T-cell (primary cell): Measurements from ENCODE around the gene MTARC2. TPM values are rescaled to one million over a fixed set of nuclear protein-coding genes. Genes with fewer than 3 reads are reported as not detected.

Experiments
- ATAC-seq, 4 experiments: fragments of 200-7000 bp in 3 of 4; fragments of 150-1000 bp in 1 of 4; cut with Tn5 transposase; replicated peaks in 1 of 4; 1 replicate in 3 of 4; 2 replicates in 1 of 4; pipeline ENCODE4 v1.10.0; 2021; ENCODE audit warnings: moderate library complexity in 3 of 4, mild to moderate bottlenecking in 2 of 4, moderate number of reproducible peaks in 1 of 4
- CTCF ChIA-PET, 2 donors: fragments of 300-600 bp; sonication (Branson Sonifier 250); formaldehyde crosslinking; loops; one replicate each; lab custom pipeline; 2022; ENCODE audit warnings: antibody characterized with exemption in 2 of 2; lab: Charles Lee
- POLR2A ChIA-PET, 2 donors: fragments of 300-600 bp; sonication (Branson Sonifier 250); formaldehyde crosslinking; loops; one replicate each; lab custom pipeline; 2022; ENCODE audit warnings: antibody characterized with exemption in 2 of 2; lab: Charles Lee
- DNase-seq, 35 experiments: peaks; one replicate each; pipeline versions ENCODE4 v3.0.0 to v3.0.0-alpha.2; 2013 to 2023
- H3K27ac ChIP-seq: one replicate; pipeline ENCODE4 v1.5.1; 2013; ENCODE audit warnings: low read length
- H3K27me3 ChIP-seq, 2 experiments: replicated peaks in 1 of 2; 1 replicate in 1 of 2; 2 replicates in 1 of 2; pipeline versions ENCODE4 v1.6.1 to v1.7.0; 2013; ENCODE audit warnings: low read length in 1 of 2, mixed read lengths in 1 of 2; ENCODE audit not compliant: control insufficient read depth in 2 of 2, insufficient read depth in 2 of 2; ENCODE audit errors: extremely low read depth in 1 of 2
- H3K36me3 ChIP-seq, 2 donors: 1 replicate in 1 of 2; 2 replicates in 1 of 2; pipeline versions ENCODE4 v1.6.1 to v1.7.0; 2013; ENCODE audit warnings: low read length in 1 of 2; ENCODE audit not compliant: control insufficient read depth in 2 of 2, insufficient read depth in 1 of 2; ENCODE audit errors: extremely low read depth in 1 of 2
- H3K4me1 ChIP-seq, 2 experiments: 1 replicate in 1 of 2; 2 replicates in 1 of 2; pipeline versions ENCODE4 v1.6.1 to v1.7.0; 2013; ENCODE audit warnings: low read length in 2 of 2, mixed read lengths in 1 of 2; ENCODE audit not compliant: insufficient read depth in 2 of 2, control insufficient read depth in 1 of 2; ENCODE audit errors: extremely low read depth in 1 of 2
- H3K4me3 ChIP-seq, 2 donors: 1 replicate in 1 of 2; 2 replicates in 1 of 2; pipeline versions ENCODE4 v1.5.1 to v1.7.0; 2013; ENCODE audit warnings: mild to moderate bottlenecking in 2 of 2, low read length in 1 of 2, moderate library complexity in 1 of 2; ENCODE audit not compliant: control insufficient read depth in 1 of 2; ENCODE audit errors: extremely low read depth in 1 of 2
- H3K9me3 ChIP-seq: 2 replicates; pipeline ENCODE4 v1.7.0; 2013
- H3K27ac Mint-ChIP-seq, 2 donors: one replicate each; pipeline ENCODE4 v1.8.0; 2020 to 2021; ENCODE audit warnings: mild to moderate bottlenecking in 2 of 2, mixed read lengths in 2 of 2
- H3K27me3 Mint-ChIP-seq, 2 donors: one replicate each; pipeline ENCODE4 v1.8.0; 2021 to 2022; ENCODE audit warnings: mixed read lengths in 2 of 2
- H3K36me3 Mint-ChIP-seq: one replicate; pipeline ENCODE4 v1.8.0; 2021; ENCODE audit warnings: mixed read lengths
- H3K4me1 Mint-ChIP-seq, 3 donors: one replicate each; pipeline ENCODE4 v1.8.0; 2020 to 2022; ENCODE audit warnings: mixed read lengths in 3 of 3, mild to moderate bottlenecking in 1 of 3
- H3K4me3 Mint-ChIP-seq, 3 donors: one replicate each; pipeline ENCODE4 v1.8.0; 2020 to 2022; ENCODE audit warnings: mild to moderate bottlenecking in 3 of 3, mixed read lengths in 3 of 3, moderate library complexity in 3 of 3
- H3K9me3 Mint-ChIP-seq, 3 donors: one replicate each; pipeline ENCODE4 v1.8.0; 2020 to 2022; ENCODE audit warnings: mixed read lengths in 3 of 3
- WGBS: methylation state at CpG from one replicate; pipeline ENCODE4 v1.1.5; 2013; ENCODE audit warnings: missing lambda C conversion rate; ENCODE audit not compliant: insufficient coverage; 5-methylcytosine and 5-hydroxymethylcytosine counted together
- total RNA-seq, 35 experiments: library from RNA in 6 of 35; stranded (reverse) in 6 of 35; fragments of 120-200 nt in 1 of 35; gene quantifications; one replicate each; pipeline versions ENCODE4 v1.2.1 to v1.2.4 and lab custom pipeline; 2013 to 2026

The MTARC2 gene
- total RNA-seq, 5 donors from 2014 or later (not counting 1 experiment from before 2014, with no cell fraction given): 0.33 to 0.47 (median 0.41) TPM; not detected in 2

GRCh38 chr1:220769205-220769604, 21.1 kb downstream of the MTARC2 start:
- no peak for ATAC-seq
- CTCF ChIA-PET: interaction anchor here (0.6 to 0.7 kb wide), 2 partner anchors 65 to 621 kb away, joined by 3 read pairs; no protein-coding TSS in a partner anchor
- no peaks in the 10 kb centered on the region for H3K9me3 Mint-ChIP-seq
- POLR2A ChIA-PET: no interaction called here
- no peaks in the 10 kb centered on the region for H3K9me3 ChIP-seq
- no peak overlapping the region for H3K4me3 Mint-ChIP-seq
- DNase-seq: no peak
- H3K27ac ChIP-seq: no peak overlapping the region
- H3K36me3 Mint-ChIP-seq: no peaks in the 10 kb centered on the region
- 90% methylated on average over 10 of the region's 13 CpGs for WGBS
- peaks cover 0 to 9% of the 10 kb centered on the region in 2 experiments for H3K27me3 ChIP-seq
- peaks cover 0 to 6% of the 10 kb centered on the region in 2 donors for H3K27me3 Mint-ChIP-seq
- H3K4me1 ChIP-seq: no peaks in the 10 kb centered on the region
- H3K4me1 Mint-ChIP-seq: no peaks in the 10 kb centered on the region
- no peak overlapping the region for H3K27ac Mint-ChIP-seq
- no peaks in the 10 kb centered on the region for H3K36me3 ChIP-seq
- no peak overlapping the region for H3K4me3 ChIP-seq

GRCh38 chr1:220770245-220770913, 22.3 kb downstream of the MTARC2 start:
- Histone ChIP-seq H3K27me3 (peaks cover 0 to 9% of the 10 kb centered on the region in 2 experiments), H3K36me3 (no peaks in the 10 kb centered on the region), H3K4me3 (no peak overlapping the region), H3K27ac (no peak overlapping the region), H3K9me3 (no peaks in the 10 kb centered on the region), H3K4me1 (no peaks in the 10 kb centered on the region)
- Mint-ChIP-seq H3K4me3 (no peak overlapping the region), H3K27ac (no peak overlapping the region), H3K27me3 (peaks cover 9 to 10% of the 10 kb centered on the region in 2 donors), H3K4me1 (no peaks in the 10 kb centered on the region), H3K9me3 (no peaks in the 10 kb centered on the region), H3K36me3 (no peaks in the 10 kb centered on the region)
- ChIA-PET POLR2A (no interaction called here), CTCF (interaction anchor here in 1 of 2 donors (0.5 kb wide), 1 partner anchor 30 kb away, joined by 3 read pairs; no protein-coding TSS in a partner anchor)
- WGBS: 76% methylated on average over 3 of the region's 15 CpGs
- DNase-seq (no peak), ATAC-seq (no peak)

- CTCF ChIA-PET: no interaction called here
- no peak overlapping the region for H3K4me3 Mint-ChIP-seq
- H3K4me3 ChIP-seq: no peak overlapping the region
Measured at GRCh38 chr1:220772846-220773245, 24.7 kb downstream of the MTARC2 start.

GRCh38 chr1:220775240-220775853, 27.2 kb downstream of the MTARC2 start:
- DNase-seq (peak in 14 of 35 experiments; percentile 3 to 45 (median 10)), ATAC-seq (no peak)
- Mint-ChIP-seq H3K4me1 (peaks cover 0 to 1% (median 0%) of the 10 kb centered on the region in 3 donors), H3K9me3 (peaks cover 0 to 3% (median 0%) of the 10 kb centered on the region in 3 donors), H3K36me3 (no peaks in the 10 kb centered on the region), H3K27ac (no peak overlapping the region), H3K4me3 (no peak overlapping the region), H3K27me3 (peaks cover 12 to 17% of the 10 kb centered on the region in 2 donors)
- no peaks in the 10 kb centered on the region for H3K4me1 ChIP-seq
- H3K27me3 ChIP-seq: peaks cover 0 to 7% of the 10 kb centered on the region in 2 experiments
- 88% methylated on average over 1 of the region's 8 CpGs for WGBS
- ChIA-PET POLR2A (no interaction called here), CTCF (interaction anchor here (0.6 to 1.0 kb wide), 2 partner anchors 42 to 138 kb away, joined by 3 to 6 read pairs; no protein-coding TSS in a partner anchor)
- H3K4me3 ChIP-seq: no peak overlapping the region
- H3K9me3 ChIP-seq: no peaks in the 10 kb centered on the region
- H3K36me3 ChIP-seq: no peaks in the 10 kb centered on the region
- no peak overlapping the region for H3K27ac ChIP-seq

More at GRCh38 chr1:220772846-220773245, 24.7 kb downstream of the MTARC2 start:
- Histone ChIP-seq H3K27ac (no peak overlapping the region), H3K27me3 (peaks cover 0 to 13% of the 10 kb centered on the region in 2 experiments), H3K9me3 (no peaks in the 10 kb centered on the region), H3K4me1 (no peaks in the 10 kb centered on the region), H3K36me3 (no peaks in the 10 kb centered on the region)
- Mint-ChIP-seq H3K27ac (no peak overlapping the region), H3K9me3 (peaks cover 0 to 3% (median 0%) of the 10 kb centered on the region in 3 donors), H3K27me3 (peaks cover 16 to 17% of the 10 kb centered on the region in 2 donors), H3K36me3 (no peaks in the 10 kb centered on the region), H3K4me1 (peaks cover 0 to 1% (median 0%) of the 10 kb centered on the region in 3 donors)
- ATAC-seq: no peak
- DNase-seq: no peak
- POLR2A ChIA-PET: no interaction called here
- WGBS: no CpG with 5 or more reads among the region's 4 CpGs

- DNase-seq (no peak), ATAC-seq (no peak)
- Histone ChIP-seq H3K27me3 (peaks cover 0 to 3% of the 10 kb centered on the region in 2 experiments), H3K36me3 (no peaks in the 10 kb centered on the region), H3K4me1 (no peaks in the 10 kb centered on the region), H3K9me3 (no peaks in the 10 kb centered on the region), H3K4me3 (no peak overlapping the region), H3K27ac (no peak overlapping the region)
- Mint-ChIP-seq H3K4me1 (peaks cover 0 to 1% (median 0%) of the 10 kb centered on the region in 3 donors), H3K36me3 (no peaks in the 10 kb centered on the region), H3K4me3 (no peak overlapping the region), H3K9me3 (peaks cover 0 to 3% (median 0%) of the 10 kb centered on the region in 3 donors), H3K27me3 (peaks cover 12 to 17% of the 10 kb centered on the region in 2 donors), H3K27ac (no peak overlapping the region)
- WGBS: 95% methylated on average over 3 of the region's 7 CpGs
- ChIA-PET POLR2A (no interaction called here), CTCF (interaction anchor here in 1 of 2 donors (0.6 to 1.2 kb wide), 2 partner anchors 480 to 507 kb away, joined by 3 read pairs; no protein-coding TSS in a partner anchor)
Measured at GRCh38 chr1:220776254-220776653, 28.1 kb downstream of the MTARC2 start.

GRCh38 chr1:220776720-220777326, 28.7 kb downstream of the MTARC2 start:
- no peak overlapping the region for H3K27ac Mint-ChIP-seq
- H3K27ac ChIP-seq: no peak overlapping the region
- no peaks in the 10 kb centered on the region for H3K9me3 ChIP-seq
- peaks cover 0 to 1% (median 0%) of the 10 kb centered on the region in 3 donors for H3K4me1 Mint-ChIP-seq
- peaks cover 0 to 3% of the 10 kb centered on the region in 2 experiments for H3K27me3 ChIP-seq
- H3K4me3 ChIP-seq: no peak overlapping the region
- H3K36me3 Mint-ChIP-seq: no peaks in the 10 kb centered on the region
- peaks cover 0 to 3% (median 0%) of the 10 kb centered on the region in 3 donors for H3K9me3 Mint-ChIP-seq
- CTCF ChIA-PET: interaction anchor here (0.6 to 1.2 kb wide), 3 partner anchors 27 to 507 kb away, joined by 3 to 4 read pairs (median 3); no protein-coding TSS in a partner anchor
- H3K4me3 Mint-ChIP-seq: no peak overlapping the region
- peak in 32 of 35 experiments; percentile 23 to 68 (median 45) for DNase-seq
- 16% methylated on average over 5 of the region's 19 CpGs for WGBS
- POLR2A ChIA-PET: no interaction called here
- H3K4me1 ChIP-seq: no peaks in the 10 kb centered on the region
- no peaks in the 10 kb centered on the region for H3K36me3 ChIP-seq
- peaks cover 15 to 21% of the 10 kb centered on the region in 2 donors for H3K27me3 Mint-ChIP-seq
- ATAC-seq: peak in 3 of 4 experiments; percentile 58 to 71 (median 67)
